ENCODE results near the gene GRIN2A.

The GRIN2A gene

GRCh38 chr16:9820476-9821246 is 361.6 kb downstream of the GRIN2A start:
- no peak for DNase-seq (ENCODE audit: low read depth in 2 of 2)

- DNase-seq (ENCODE audit: low read depth in 2 of 2): no peak
These were observed 363.5 kb downstream of the GRIN2A start for GRCh38 chr16:9818702-9819101.

DNA sequence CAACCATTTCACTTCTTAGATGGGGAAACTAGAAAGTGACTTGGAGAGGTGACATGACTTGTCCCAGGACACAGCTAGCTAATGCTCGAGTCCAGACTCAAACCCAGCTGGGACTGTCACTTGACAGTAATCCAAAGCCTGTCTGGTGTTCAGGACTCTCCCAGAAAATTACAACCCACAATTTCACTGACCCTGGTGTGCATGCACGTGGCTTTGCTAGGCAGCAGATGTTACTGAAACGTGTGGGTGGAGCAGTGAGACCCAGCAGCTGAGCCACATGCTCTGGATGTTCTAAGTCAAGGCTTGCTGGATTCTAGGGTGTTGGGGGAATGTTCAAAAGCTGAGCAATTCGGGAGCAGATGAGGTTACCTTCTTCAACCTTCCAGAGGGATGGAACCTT is 364.6 kb downstream of the GRIN2A start:
- no peak for DNase-seq (ENCODE audit: low read depth in 2 of 2)

DNA sequence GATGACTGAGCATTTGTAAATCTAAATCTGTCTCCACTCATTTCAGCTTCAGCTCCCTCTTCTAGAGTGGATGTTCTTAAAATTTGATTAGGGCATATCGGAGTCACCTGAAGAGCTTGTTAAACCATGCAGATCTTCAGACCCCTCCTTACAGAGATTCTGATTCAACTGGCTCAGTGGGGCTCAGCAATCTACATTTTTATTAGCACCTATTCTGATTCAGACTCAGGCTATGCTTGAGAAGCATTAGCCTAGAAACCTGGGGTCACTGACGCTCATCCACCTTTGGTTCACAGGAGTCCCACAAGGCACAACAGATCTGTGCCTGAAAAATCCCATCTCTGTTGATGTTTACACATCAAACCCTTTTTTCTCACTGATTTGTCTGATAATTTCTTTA is 365.6 kb downstream of the GRIN2A start:
- no peak for DNase-seq (ENCODE audit: low read depth in 2 of 2)

GRCh38 chr16:9813665-9814064 is 368.6 kb downstream of the GRIN2A start:
- DNase-seq (ENCODE audit: low read depth in 2 of 2): no peak

GRCh38 chr16:9808210-9808609 is 374.0 kb downstream of the GRIN2A start:
- DNase-seq (ENCODE audit: low read depth in 2 of 2): no peak

- DNase-seq (ENCODE audit: low read depth in 2 of 2): no peak
These were observed 374.9 kb downstream of the GRIN2A start for GRCh38 chr16:9807302-9807701.

DNA sequence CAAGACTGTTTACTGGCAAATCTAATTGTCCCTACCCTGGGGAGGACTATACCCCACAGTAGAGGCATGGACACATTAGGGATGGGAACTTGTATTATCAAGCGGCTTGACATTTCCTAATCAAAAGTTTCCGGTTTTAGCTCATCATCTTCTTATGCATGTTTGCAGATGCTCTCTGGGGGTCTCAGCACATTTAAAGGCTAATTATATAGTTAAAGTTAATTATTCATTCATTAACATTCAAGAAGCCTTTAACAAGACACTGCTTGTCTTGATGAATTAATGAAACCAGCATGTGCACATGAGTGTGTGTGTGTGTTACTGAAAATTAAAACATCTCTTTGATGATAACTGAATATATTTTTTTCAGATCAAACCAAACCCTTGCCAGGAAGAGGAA is 377.1 kb downstream of the GRIN2A start:
- DNase-seq (ENCODE audit: low read depth in 2 of 2): no peak

DNA sequence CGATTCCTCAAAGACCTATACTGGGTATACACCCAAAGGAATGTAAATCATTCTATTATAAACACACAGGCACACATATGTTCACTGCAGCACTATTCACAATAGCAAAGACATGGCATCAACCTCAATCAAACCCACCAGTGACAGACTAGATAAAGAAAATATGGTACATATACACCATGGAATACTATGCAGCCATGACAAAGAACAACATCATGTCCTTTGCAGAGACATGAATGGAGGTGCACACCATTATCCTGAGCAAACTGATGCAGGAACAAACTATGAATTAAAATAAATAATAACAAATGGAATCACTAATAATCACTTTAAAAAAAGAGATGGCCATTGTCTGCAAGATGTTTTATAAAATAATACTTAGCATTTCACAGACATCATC is 380.1 kb downstream of the GRIN2A start:
- DNase-seq (ENCODE audit: low read depth in 2 of 2): no peak

DNA sequence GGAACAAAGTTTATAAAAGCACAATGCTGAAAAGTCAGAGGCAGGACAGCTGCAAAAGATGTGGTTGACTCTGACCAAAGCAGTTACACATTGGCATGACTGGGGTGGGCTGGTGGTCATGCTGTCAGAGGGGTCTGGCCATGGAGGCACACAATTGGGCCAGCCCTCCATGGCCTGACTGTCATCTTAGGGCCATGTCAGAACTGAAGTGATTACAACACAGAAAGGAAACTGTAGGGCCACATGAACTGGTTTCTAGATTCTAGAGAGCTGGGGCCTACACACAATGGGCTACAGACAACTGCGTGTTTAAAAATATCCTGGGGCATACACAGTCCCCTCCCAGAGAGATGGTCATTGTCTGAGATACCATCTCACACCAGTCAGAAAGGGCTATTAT is 380.6 kb downstream of the GRIN2A start:
- no peak for DNase-seq (ENCODE audit: low read depth in 2 of 2)

- no peak for DNase-seq (ENCODE audit: low read depth in 2 of 2)
These were observed 382.0 kb downstream of the GRIN2A start for GRCh38 chr16:9800186-9800738.

DNA sequence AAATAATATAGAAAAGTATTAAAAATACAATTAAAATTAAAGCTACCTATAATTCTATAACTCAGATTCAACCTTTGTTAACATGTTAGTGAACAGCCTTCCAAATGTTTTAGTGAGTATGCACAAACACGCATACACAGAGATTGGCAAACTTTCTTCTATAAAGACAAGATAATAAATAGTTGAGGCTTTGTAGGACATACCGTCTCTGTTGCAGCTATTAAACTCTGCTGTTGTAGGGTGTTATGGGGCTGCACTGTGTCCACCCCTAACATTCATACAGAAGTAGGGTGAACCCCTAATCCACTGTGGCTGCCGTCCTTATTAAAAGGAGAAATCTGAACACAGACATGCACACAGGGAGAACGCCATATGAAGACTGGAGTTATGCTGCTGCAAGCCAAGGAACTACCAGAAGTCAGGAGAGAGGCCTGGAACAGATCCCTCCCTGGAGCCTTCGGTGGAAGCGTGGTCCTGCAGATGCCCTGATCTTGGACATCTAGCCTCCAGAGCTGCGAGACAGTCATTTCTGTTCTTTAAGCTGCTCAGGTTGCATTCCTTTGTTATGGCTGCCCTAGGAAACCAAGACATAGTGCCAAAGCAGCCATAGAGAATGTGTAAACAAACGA is 383.2 kb downstream of the GRIN2A start:
- no peak for DNase-seq (ENCODE audit: low read depth in 2 of 2)

GRCh38 chr16:9798474-9798873 is 383.8 kb downstream of the GRIN2A start:
- DNase-seq (ENCODE audit: low read depth in 2 of 2): no peak

DNA sequence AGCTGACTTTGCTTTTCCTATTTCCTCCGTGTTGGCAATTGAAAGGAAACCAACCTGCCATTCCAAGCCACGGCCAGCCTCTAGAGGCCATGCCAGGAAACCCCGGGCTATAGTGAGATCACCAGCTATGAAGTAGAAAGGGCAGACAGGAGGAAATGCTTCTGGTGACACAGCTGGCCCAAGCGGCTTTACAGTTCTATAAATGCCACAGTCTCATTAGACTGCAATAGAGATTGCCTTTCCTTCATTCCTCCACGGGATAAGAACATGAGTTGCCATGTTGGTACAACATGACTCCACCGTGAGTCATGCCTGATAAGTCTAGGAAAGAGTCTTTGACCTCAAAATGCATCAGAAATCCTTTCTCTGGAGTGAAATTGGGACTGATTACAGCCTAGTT is 384.9 kb downstream of the GRIN2A start:
- no peak for DNase-seq (ENCODE audit: low read depth in 2 of 2)

- no peak for DNase-seq (ENCODE audit: low read depth in 2 of 2)
These were observed 388.6 kb downstream of the GRIN2A start for GRCh38 chr16:9793623-9794022.

GRCh38 chr16:9791556-9791955 is 390.7 kb downstream of the GRIN2A start:
- no peak for DNase-seq (ENCODE audit: low read depth in 2 of 2)

GRCh38 chr16:9790199-9790598 is 392.0 kb downstream of the GRIN2A start:
- DNase-seq (ENCODE audit: low read depth in 2 of 2): no peak

- no peak for DNase-seq (ENCODE audit: low read depth in 2 of 2)
These were observed 394.5 kb downstream of the GRIN2A start for GRCh38 chr16:9787717-9788116.

DNA sequence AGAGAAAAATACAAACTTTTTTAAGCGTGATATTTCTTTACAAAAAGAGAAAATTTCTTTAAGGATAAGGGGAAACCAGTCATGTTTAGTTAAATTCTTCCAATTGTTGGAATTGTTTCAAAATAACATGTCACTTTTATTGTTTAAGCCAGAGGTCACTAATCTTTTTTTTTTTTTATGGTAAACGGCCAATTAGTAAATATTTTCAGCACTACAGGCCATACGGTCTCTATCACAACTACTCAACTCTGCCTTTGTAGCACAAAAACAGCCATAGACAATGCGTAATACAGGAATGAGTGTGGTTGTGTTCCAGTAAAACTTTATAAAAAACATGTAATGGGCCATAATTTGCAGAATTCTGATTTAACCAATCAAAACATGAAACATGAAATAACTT is 401.4 kb downstream of the GRIN2A start:
- DNase-seq (ENCODE audit: low read depth in 2 of 2): no peak

- DNase-seq (ENCODE audit: low read depth in 2 of 2): no peak
These were observed 403.4 kb downstream of the GRIN2A start for GRCh38 chr16:9778849-9779248.

DNA sequence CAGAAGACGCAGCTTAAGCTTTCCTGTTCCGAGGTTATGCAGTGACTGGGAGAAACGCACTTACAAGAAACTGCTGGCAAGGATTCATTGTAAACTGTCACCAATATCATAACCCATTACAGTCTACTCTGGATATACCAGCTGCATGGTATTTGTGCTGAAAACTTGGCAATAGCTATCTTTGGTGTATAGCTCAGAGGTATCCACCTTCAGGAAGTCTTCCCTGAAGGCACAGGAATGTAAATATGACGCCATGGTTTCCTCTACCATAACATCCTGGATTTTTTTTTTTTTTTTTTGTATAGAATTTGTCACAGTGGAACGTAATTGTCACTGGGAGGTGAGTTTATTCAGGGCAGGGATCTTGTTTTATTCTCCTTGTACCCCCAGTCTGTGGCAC is 406.2 kb downstream of the GRIN2A start:
- no peak for DNase-seq (ENCODE audit: low read depth in 2 of 2)

DNA sequence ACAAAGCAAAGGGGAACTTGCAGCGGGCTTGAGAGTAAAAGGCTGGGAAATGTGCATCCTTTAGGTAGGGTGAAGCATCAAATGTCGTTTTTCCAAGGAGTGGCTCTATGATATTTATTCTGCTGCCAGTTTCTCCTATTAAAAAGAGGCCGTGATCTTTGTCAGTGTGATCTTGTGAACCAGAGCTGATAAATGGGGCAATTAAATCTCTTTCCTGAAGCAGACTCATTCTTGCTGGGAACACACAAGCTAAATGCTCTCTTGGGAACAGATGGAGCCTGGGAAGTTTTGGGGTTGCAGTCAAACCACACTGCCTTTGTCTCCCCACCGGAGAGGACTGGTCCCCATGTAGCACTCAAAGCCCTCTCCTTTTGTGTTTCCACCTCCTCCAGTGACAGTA is 408.9 kb downstream of the GRIN2A start:
- no peak for DNase-seq (ENCODE audit: low read depth in 2 of 2)

DNA sequence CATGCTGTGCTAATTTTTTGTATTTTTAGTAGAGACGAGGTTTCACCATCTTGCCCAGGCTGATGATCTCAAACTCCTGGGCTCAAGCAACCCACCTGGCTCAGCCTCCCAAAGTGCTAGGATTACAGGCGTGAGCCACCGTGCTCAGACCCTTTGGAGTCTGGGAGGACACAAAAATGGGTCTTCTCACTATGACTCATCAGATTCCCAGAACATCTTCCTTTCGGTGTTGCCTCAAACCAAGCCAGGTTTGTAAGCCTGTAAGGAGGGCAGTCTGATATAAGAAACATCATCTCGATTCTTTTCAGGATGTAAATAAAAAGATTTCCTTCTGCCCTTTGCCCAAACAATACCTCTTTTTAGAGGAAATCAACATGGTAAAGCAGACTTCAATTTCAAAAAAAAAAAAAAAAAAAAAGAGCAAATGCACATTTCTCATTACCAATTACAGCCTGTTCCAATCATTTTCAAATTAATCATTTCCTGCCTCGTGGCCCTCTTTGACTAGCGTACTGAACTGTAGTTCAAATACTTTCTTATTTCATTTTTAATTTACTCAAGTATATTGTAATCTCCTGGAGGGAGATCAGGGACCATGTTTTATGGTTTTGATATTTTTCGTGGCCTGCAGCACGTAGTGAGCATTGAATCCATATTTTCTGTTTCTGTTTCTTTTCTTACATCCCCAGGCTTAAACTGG is 409.6 kb downstream of the GRIN2A start:
- no peak for DNase-seq (ENCODE audit: low read depth in 2 of 2)

Data from stimulated activated CD4-positive, alpha-beta T cell treated with anti-CD3 and anti-CD28 coated beads, Interleukin-12 subunit alpha, Interleukin-12 subunit beta, amount 100 ng/mL, for 24 hours (primary cell).